ENCODE measurements around the gene PHF2. TPM values are rescaled to one million over a fixed set of nuclear protein-coding genes. Genes with fewer than 3 reads are reported as not detected.

The PHF2 gene
- polyA plus RNA-seq, 1 experiment, result 8.8 TPM

GRCh38 chr9:93578844-93579243 is 2.5 kb downstream of the PHF2 start:
- Histone ChIP-seq H3K27ac (ENCODE audit: low read depth, low read length) (no peak overlapping the region), H3K9me3 (ENCODE audit: control insufficient read depth, insufficient read depth, low read length) (peaks cover 2% of the 10 kb centered on the region), H3K27me3 (ENCODE audit: control insufficient read depth, insufficient read depth, low read length) (no peaks in the 10 kb centered on the region), H3K4me3 (ENCODE audit: low read depth, low read length) (no peak overlapping the region)
- ChIA-PET POLR2A (interaction anchor here (1.1 kb wide), 1 partner anchor 12 kb away, joined by 6 read pairs; no protein-coding TSS in a partner anchor), CTCF (interaction anchor here (1.1 kb wide), 2 partner anchors 13 to 470 kb away, joined by 3 to 6 read pairs; no protein-coding TSS in a partner anchor)
- TF ChIP-seq, protein P1, sequence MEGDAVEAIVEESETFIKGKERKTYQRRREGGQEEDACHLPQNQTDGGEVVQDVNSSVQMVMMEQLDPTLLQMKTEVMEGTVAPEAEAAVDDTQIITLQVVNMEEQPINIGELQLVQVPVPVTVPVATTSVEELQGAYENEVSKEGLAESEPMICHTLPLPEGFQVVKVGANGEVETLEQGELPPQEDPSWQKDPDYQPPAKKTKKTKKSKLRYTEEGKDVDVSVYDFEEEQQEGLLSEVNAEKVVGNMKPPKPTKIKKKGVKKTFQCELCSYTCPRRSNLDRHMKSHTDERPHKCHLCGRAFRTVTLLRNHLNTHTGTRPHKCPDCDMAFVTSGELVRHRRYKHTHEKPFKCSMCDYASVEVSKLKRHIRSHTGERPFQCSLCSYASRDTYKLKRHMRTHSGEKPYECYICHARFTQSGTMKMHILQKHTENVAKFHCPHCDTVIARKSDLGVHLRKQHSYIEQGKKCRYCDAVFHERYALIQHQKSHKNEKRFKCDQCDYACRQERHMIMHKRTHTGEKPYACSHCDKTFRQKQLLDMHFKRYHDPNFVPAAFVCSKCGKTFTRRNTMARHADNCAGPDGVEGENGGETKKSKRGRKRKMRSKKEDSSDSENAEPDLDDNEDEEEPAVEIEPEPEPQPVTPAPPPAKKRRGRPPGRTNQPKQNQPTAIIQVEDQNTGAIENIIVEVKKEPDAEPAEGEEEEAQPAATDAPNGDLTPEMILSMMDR (IDR thresholded peaks at IDR 0.05; ENCODE audit: low read depth, low read length), result no peak
- no peak for DNase-seq (ENCODE audit: low read depth, low spot score)

GRCh38 chr9:93579711-93580516 is 3.5 kb downstream of the PHF2 start:
- H3K27me3 ChIP-seq (ENCODE audit: control insufficient read depth, insufficient read depth, low read length), result no peaks in the 10 kb centered on the region
- POLR2A ChIA-PET, result no interaction called here
- H3K9me3 ChIP-seq (ENCODE audit: control insufficient read depth, insufficient read depth, low read length), result peaks cover 5% of the 10 kb centered on the region
- CTCF ChIA-PET, result interaction anchor here (3.2 kb wide), 1 partner anchor 14 kb away, joined by 22 read pairs; no protein-coding TSS in a partner anchor
- TF ChIP-seq, protein P1 (IDR thresholded peaks at IDR 0.05; ENCODE audit: low read depth, low read length), result no peak
- no peak overlapping the region for H3K4me3 ChIP-seq (ENCODE audit: low read depth, low read length)
- H3K27ac ChIP-seq (ENCODE audit: low read depth, low read length), result no peak overlapping the region
- DNase-seq (ENCODE audit: low read depth, low spot score), result no peak

DNA sequence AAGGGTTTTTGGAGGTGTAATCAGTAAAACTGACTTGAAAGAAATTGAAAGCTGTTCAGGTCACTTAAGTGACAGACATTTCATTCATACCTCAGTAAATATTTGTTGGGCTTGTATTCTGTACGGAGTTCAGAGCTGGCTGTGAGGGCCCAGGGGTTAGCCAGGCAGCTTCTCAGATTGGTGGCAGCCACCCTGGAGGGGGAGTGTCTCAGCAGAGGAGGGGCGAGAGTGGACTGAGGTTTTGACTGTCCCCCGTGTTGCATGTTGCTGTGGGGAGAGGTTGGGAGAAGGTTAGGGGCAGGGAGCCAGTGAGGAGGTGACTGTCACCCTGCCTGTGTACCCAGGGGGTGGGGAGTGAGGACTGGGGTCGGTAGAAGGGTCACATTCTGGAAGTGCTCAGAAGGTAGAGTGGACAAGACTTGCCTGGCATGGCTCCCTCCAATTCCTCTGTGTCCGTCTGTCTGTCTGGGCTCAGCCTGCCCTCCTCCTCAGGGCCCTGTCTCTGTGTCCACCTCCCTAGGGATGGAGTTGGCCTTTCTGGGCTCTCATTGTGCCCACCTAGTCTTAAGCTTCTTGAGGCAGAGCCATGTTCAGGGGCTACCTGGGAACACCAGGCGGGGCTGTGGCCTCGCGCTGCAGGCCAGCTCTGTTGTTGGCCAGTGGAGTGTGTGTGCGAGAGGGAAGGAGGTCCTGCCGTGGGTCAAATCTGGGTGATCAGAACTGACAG is 4.4 kb downstream of the PHF2 start:
- Histone ChIP-seq H3K9me3 (ENCODE audit: control insufficient read depth, insufficient read depth, low read length) (peaks cover 13% of the 10 kb centered on the region), H3K27me3 (ENCODE audit: control insufficient read depth, insufficient read depth, low read length) (no peaks in the 10 kb centered on the region), H3K27ac (ENCODE audit: low read depth, low read length) (no peak overlapping the region), H3K4me3 (ENCODE audit: low read depth, low read length) (no peak overlapping the region)
- POLR2A ChIA-PET, result no interaction called here
- TF ChIP-seq, protein P1 (IDR thresholded peaks at IDR 0.05; ENCODE audit: low read depth, low read length), result no peak
- no peak for DNase-seq (ENCODE audit: low read depth, low spot score)
- CTCF ChIA-PET, result interaction anchor here (3.2 kb wide), 1 partner anchor 14 kb away, joined by 22 read pairs; no protein-coding TSS in a partner anchor

DNA sequence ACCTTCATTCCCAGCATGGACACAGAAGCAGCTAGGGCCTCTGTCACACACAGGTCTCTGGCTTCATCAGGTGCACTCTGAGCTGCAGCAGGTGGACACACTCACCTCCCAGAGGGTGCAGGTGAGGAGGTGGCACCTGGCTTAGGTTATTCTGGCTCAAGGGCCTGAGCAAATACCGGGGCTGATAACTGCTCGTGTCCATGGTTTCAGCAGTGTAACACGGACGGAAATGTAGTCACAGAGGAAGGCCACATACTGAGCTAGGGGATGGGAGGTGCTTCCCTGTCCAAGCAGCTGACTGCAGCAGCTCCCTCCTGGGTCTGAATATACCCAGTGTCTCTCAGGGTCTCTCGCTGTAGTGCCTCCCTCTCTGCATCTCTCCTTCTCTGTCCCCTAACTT is 5.7 kb downstream of the PHF2 start:
- POLR2A ChIA-PET, result interaction anchor here (1.0 kb wide), 1 partner anchor 16 kb away, joined by 4 read pairs; no protein-coding TSS in a partner anchor
- Histone ChIP-seq H3K27me3 (ENCODE audit: control insufficient read depth, insufficient read depth, low read length) (no peaks in the 10 kb centered on the region), H3K27ac (ENCODE audit: low read depth, low read length) (no peak overlapping the region), H3K9me3 (ENCODE audit: control insufficient read depth, insufficient read depth, low read length) (peaks cover 13% of the 10 kb centered on the region), H3K4me3 (ENCODE audit: low read depth, low read length) (no peak overlapping the region)
- no peak for DNase-seq (ENCODE audit: low read depth, low spot score)
- CTCF ChIA-PET, result interaction anchor here (3.2 kb wide), 1 partner anchor 16 kb away, joined by 22 read pairs; no protein-coding TSS in a partner anchor
- TF ChIP-seq, protein P1 (IDR thresholded peaks at IDR 0.05; ENCODE audit: low read depth, low read length), result no peak

All from AG04450 (cell line).